Gastrocnemius medialis (tissue), 4 donors: Measurements from ENCODE around the gene GANC. TPM values are rescaled to one million over a fixed set of nuclear protein-coding genes. Genes with fewer than 3 reads are reported as not detected.

Experiments used
- ATAC-seq, 2 donors: fragments of 150-250 bp; one replicate each; pipeline ENCODE4 v1.9.1; 2016
- DNase-seq, 2 donors: peaks; one replicate each; pipeline ENCODE4 v3.0.0-alpha.2; 2019
- H3K27ac ChIP-seq, 4 donors: fragments of 200-600 bp; sonication (generic); 1 replicate in 1 of 4; 2 replicates in 3 of 4; pipeline ENCODE4 v1.5.1; 2016 to 2018; ENCODE audit warnings: mild to moderate bottlenecking in 2 of 4, moderate library complexity in 1 of 4
- H3K27me3 ChIP-seq, 3 donors: fragments of 200-600 bp; sonication (generic) in 2 of 3; 1 replicate in 1 of 3; 2 replicates in 2 of 3; pipeline versions ENCODE4 v1.5.1 to v1.6.0; 2016 to 2019; ENCODE audit warnings: mild to moderate bottlenecking in 1 of 3, moderate library complexity in 1 of 3
- H3K36me3 ChIP-seq, 2 donors: fragments of 200-600 bp; sonication (generic) in 1 of 2; one replicate each; pipeline ENCODE4 v1.5.1; 2017 to 2018
- H3K4me1 ChIP-seq, 2 donors: fragments of 200-600 bp; sonication (generic) in 1 of 2; one replicate each; pipeline ENCODE4 v1.5.1; 2016 to 2017; ENCODE audit warnings: mild to moderate bottlenecking in 2 of 2
- H3K4me3 ChIP-seq, 4 donors: fragments of 200-600 bp; sonication (generic) in 3 of 4; 1 replicate in 1 of 4; 2 replicates in 3 of 4; pipeline ENCODE4 v1.5.1; 2016 to 2019; ENCODE audit warnings: mild to moderate bottlenecking in 2 of 4
- H3K9me3 ChIP-seq, 3 donors: fragments of 200-600 bp; sonication (generic) in 2 of 3; 1 replicate in 1 of 3; 2 replicates in 2 of 3; pipeline ENCODE4 v1.5.1; 2016 to 2019
- CTCF ChIP-seq, 5 experiments: fragments of 450-650 bp in 3 of 5; fragments of 200-600 bp in 2 of 5; sonication (generic) in 2 of 5; IDR thresholded peaks in 4 of 5; conservative IDR thresholded peaks in 1 of 5; 1 replicate in 4 of 5; 2 replicates in 1 of 5; pipeline ENCODE4 v1.5.1; 2016 to 2019; ENCODE audit warnings: antibody characterized with exemption in 5 of 5, mild to moderate bottlenecking in 3 of 5, moderate library complexity in 3 of 5
- POLR2A ChIP-seq, 2 donors: fragments of 450-650 bp; IDR thresholded peaks; one replicate each; pipeline ENCODE4 v1.6.1; 2017; ENCODE audit warnings: antibody characterized with exemption in 2 of 2, mild to moderate bottlenecking in 2 of 2, moderate library complexity in 2 of 2
- in situ Hi-C, 4 donors: fragments of 200-750 bp; cut with MboI; loops; one replicate each; pipeline versions ENCODE4 v1.15.0 to v1.8.0; 2017; ENCODE audit warnings: low sequenced_read_pairs in 4 of 4
- intact Hi-C: fragments of 100-400 bp; cut with DNase I; formaldehyde crosslinking; loops from one replicate; pipeline ENCODE4 v1.15.1; 2023; ENCODE audit warnings: low total_unique reads
- total RNA-seq, 4 donors: library from RNA; depleted of rRNA; stranded (reverse); fragments of >200 nt; gene quantifications; one replicate each; pipeline versions ENCODE4 v1.1.0 to v1.2.3, GENCODE V29; 2016

Gene GANC
- total RNA-seq, 4 donors from 2014 or later, result 5.9 to 26.3 (median 11.9) TPM

DNA sequence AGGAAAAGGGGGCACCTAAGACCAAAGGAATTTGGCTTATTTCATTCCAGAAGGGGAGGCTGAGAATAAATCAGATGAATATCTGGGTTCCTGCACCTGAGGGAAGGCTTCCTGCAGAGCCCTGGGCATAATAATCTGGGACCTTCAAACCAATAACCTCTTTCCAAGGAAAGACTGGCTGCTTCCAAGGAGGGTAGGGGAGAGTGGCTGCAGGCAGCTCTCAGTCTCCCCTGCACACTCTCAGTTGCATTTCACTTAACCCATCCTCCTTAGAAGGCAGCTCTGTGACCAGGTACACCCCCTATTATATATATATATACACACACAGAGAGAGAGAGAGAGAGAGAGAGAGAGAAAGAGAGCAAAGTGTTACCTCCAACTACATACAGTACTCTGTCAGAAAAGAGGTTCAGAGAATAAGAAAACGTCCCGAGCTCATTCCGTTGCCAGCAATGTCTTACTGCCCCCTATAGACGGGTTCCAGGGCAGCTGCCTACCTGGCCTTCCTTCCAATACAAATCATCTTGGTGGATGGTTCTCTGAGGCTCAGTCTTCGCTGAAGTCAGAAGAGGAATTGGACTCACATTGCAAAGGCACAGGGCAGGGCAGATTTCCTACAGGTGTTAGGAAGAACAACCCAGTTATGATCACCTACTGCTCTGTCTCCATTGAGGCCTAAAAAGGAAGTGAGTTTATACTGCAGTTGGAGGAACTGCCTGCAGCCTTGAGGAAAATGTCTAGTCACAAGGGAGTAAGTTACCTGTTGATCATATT lies 112.4 kb downstream of the GANC start:
- Histone ChIP-seq H3K4me1 (peaks cover 49 to 54% of the 10 kb centered on the region in 2 donors), H3K27me3 (no peaks in the 10 kb centered on the region), H3K36me3 (peaks cover 0 to 11% of the 10 kb centered on the region in 2 donors), H3K9me3 (no peaks in the 10 kb centered on the region), H3K27ac (peak overlapping the region; percentile 91 to 96 (median 94)), H3K4me3 (peak overlapping the region in 2 of 4 donors; percentile 1 to 37)
- ATAC-seq (peak; percentile 65 to 79), DNase-seq (peak; percentile 27 to 71)
- TF ChIP-seq POLR2A (IDR thresholded peaks at IDR 0.05), result no peak
- peak; percentile 37 to 73 (median 63) for TF ChIP-seq CTCF (IDR thresholded peaks at IDR 0.05 in 4 of 5, conservative IDR thresholded peaks at IDR 0.05 in 1 of 5)
- intact Hi-C loops, result loop anchor here (5.0 to 10.0 kb wide), 2 partner anchors 53 to 181 kb away; partner anchors contain the start of gene VPS39
- in situ Hi-C loops, result loop anchor here in 2 of 4 donors (10.0 kb wide), 1 partner anchor 111 kb away; the partner anchor contains the start of genes GANC (in 2 of the 2) and TMEM87A (in 2 of the 2)

- peaks cover 0 to 12% of the 10 kb centered on the region in 2 donors for H3K36me3 ChIP-seq
- H3K27ac ChIP-seq, result peak overlapping the region; percentile 91 to 96 (median 94)
- no peaks in the 10 kb centered on the region for H3K9me3 ChIP-seq
- peak overlapping the region in 3 of 4 donors; percentile 1 to 37 (median 21) for H3K4me3 ChIP-seq
- ATAC-seq, result peak; percentile 89 to 95
- intact Hi-C loops (loop anchor here (2.0 to 10.0 kb wide), 4 partner anchors 27 to 181 kb away; partner anchors contain the start of genes CAPN3, GANC, TMEM87A and VPS39), in situ Hi-C loops (loop anchor here in 2 of 4 donors (10.0 kb wide), 1 partner anchor 111 kb away; the partner anchor contains the start of genes GANC (in 2 of the 2) and TMEM87A (in 2 of the 2))
- no peaks in the 10 kb centered on the region for H3K27me3 ChIP-seq
- peak; percentile 61 to 65 for DNase-seq
- H3K4me1 ChIP-seq, result peaks cover 44 to 49% of the 10 kb centered on the region in 2 donors
- TF ChIP-seq CTCF (IDR thresholded peaks at IDR 0.05 in 4 of 5, conservative IDR thresholded peaks at IDR 0.05 in 1 of 5) (no peak), POLR2A (IDR thresholded peaks at IDR 0.05) (peak; percentile 32 to 61)
These were observed 113.1 kb downstream of the GANC start for GRCh38 chr15:42385980-42386700.

- TF ChIP-seq POLR2A (IDR thresholded peaks at IDR 0.05), result no peak
- TF ChIP-seq CTCF (IDR thresholded peaks at IDR 0.05 in 4 of 5, conservative IDR thresholded peaks at IDR 0.05 in 1 of 5), result no peak
- DNase-seq, result no peak
These were observed 114.6 kb downstream of the GANC start for GRCh38 chr15:42387603-42388002.

DNA sequence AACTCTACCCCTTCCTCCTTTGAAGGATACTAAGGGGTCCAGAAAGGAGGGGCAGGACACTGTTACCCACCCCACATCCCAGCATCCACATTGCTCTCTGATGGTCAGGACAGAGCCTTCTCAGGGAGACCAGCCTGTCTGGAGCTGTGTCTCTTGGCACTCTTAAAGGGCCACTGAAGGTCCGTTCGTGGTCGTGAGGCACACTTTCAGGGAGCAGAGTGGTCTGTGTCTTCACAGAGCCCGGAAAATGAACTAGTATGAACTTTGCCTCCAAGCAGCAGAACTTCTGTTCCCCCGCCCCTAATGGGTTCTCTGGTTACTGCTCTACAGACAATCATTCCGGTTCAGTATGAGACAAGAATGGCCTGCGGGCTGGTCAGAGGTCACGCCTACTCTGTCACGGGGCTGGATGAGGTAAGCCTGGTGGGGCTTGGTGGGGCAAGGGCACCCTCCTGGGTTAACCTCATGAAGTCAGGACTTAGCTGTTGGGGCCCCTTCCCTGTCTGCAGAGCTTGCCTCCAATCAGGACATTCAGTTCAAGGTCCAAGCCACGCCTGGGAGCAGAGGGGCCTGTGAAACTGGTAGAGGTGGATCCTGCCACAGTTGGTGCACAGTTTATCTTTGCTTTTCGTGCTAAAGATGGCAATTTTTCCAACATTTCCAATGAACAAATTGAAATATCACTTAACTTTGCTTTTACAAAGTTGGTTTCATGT lies 119.5 kb downstream of the GANC start:
- no peak for ATAC-seq

More at GRCh38 chr15:42387603-42388002, 114.6 kb downstream of the GANC start:
- H3K9me3 ChIP-seq, result no peaks in the 10 kb centered on the region
- H3K27me3 ChIP-seq, result no peaks in the 10 kb centered on the region
- no peak overlapping the region for H3K4me3 ChIP-seq
- H3K4me1 ChIP-seq, result peaks cover 36 to 45% of the 10 kb centered on the region in 2 donors
- in situ Hi-C loops, result loop anchor here in 2 of 4 donors (10.0 kb wide), 1 partner anchor 113 kb away; the partner anchor contains the start of genes GANC (in 2 of the 2) and TMEM87A (in 2 of the 2)
- intact Hi-C loops, result loop anchor here (2.0 to 10.0 kb wide), 4 partner anchors 29 to 183 kb away; partner anchors contain the start of genes CAPN3, GANC, TMEM87A and VPS39
- peak overlapping the region; percentile 91 to 96 (median 94) for H3K27ac ChIP-seq
- H3K36me3 ChIP-seq, result peaks cover 0 to 13% of the 10 kb centered on the region in 2 donors
- ATAC-seq, result peak in 1 of 2 donors; percentile 4

More for the DNA sequence above, 119.5 kb downstream of the GANC start:
- intact Hi-C loops, result no loop called here
- no peak for DNase-seq
- Histone ChIP-seq H3K27ac (peak overlapping the region; percentile 52 to 95 (median 67)), H3K9me3 (no peaks in the 10 kb centered on the region), H3K36me3 (peaks cover 0 to 46% of the 10 kb centered on the region in 2 donors), H3K4me3 (no peak overlapping the region), H3K27me3 (no peaks in the 10 kb centered on the region), H3K4me1 (peaks cover 5 to 16% of the 10 kb centered on the region in 2 donors)
- in situ Hi-C loops, result no loop called here
- TF ChIP-seq POLR2A (IDR thresholded peaks at IDR 0.05) (no peak), CTCF (IDR thresholded peaks at IDR 0.05 in 4 of 5, conservative IDR thresholded peaks at IDR 0.05 in 1 of 5) (no peak)
